HCT116 (cell line): ENCODE results near the gene LDLRAD4. TPM values are rescaled to one million over a fixed set of nuclear protein-coding genes. Genes with fewer than 3 reads are reported as not detected.

Experiments used
- ATAC-seq: fragments of 200-7000 bp; cut with Tn5 transposase; 2 replicates; pipeline ENCODE4 v1.9.1; 2020; ENCODE audit warnings: mild to moderate bottlenecking, moderate library complexity
- BruUV-seq: library from RNA; stranded (reverse); fragments of 400-500 nt; replicated peaks from 2 replicates; lab custom pipeline; 2021; lab: Mats Ljungman, UMichigan
- CTCF ChIA-PET: fragments of 300-600 bp; sonication (Branson Sonifier 250); formaldehyde crosslinking; loops from one replicate; lab custom pipeline; 2021; ENCODE audit warnings: antibody characterized with exemption; lab: Charles Lee
- POLR2A ChIA-PET: fragments of 300-600, 350-600 bp; sonication (Branson Sonifier 250); formaldehyde crosslinking; loops from one replicate; lab custom pipeline; 2021; ENCODE audit warnings: antibody characterized with exemption; lab: Charles Lee
- RAD21 ChIA-PET, 2 experiments: fragments of 300-600 bp; sonication (Branson Sonifier 250); formaldehyde crosslinking; loops; one replicate each; lab custom pipeline; 2023; ENCODE audit warnings: low total read pairs in 2 of 2; ENCODE audit not compliant: uncharacterized antibody in 2 of 2, unreplicated experiment in 2 of 2, low non-redundant PET in 1 of 2; lab: Charles Lee
- DNase-seq: peaks from one replicate; pipeline ENCODE4 v3.0.0-alpha.2; 2010; ENCODE audit warnings: low read depth, low spot score
- H2AFZ ChIP-seq: fragments of 200-600 bp; shearing (Covaris generic), sonication (generic); 2 replicates; pipeline ENCODE4 v1.6.1; 2017; ENCODE audit warnings: low read depth, mixed run types, mixed read lengths, antibody characterized with exemption, low read length; ENCODE audit not compliant: poor library complexity, severe bottlenecking
- H3K27ac ChIP-seq: 2 replicates; pipeline ENCODE4 v1.5.1; 2012; ENCODE audit warnings: low read depth, low read length
- H3K27me3 ChIP-seq: fragments of 200-600 bp; sonication (generic); 2 replicates; pipeline ENCODE4 v1.6.1; 2016; ENCODE audit warnings: mixed run types, low read length, mixed read lengths; ENCODE audit not compliant: insufficient read depth
- H3K36me3 ChIP-seq, 2 experiments: fragments of 200-500 bp in 1 of 2; fragments of 200-600 bp in 1 of 2; sonication (Bioruptor generic) in 1 of 2; sonication (generic) in 1 of 2; 2 replicates each; pipeline versions ENCODE4 v1.5.1 to v1.6.1; 2014 to 2016; ENCODE audit warnings: low read length in 2 of 2, inconsistent platforms in 1 of 2, mixed read lengths in 1 of 2, mixed run types in 1 of 2; ENCODE audit not compliant: insufficient read depth in 2 of 2, control insufficient read depth in 1 of 2
- H3K4me1 ChIP-seq, 2 experiments: fragments of 200-600 bp in 1 of 2; sonication (generic) in 1 of 2; 2 replicates each; pipeline versions ENCODE4 v1.5.1 to v1.6.1; 2012 to 2017; ENCODE audit warnings: low read length in 2 of 2, inconsistent platforms in 1 of 2, mild to moderate bottlenecking in 1 of 2, mixed read lengths in 1 of 2, mixed run types in 1 of 2, moderate library complexity in 1 of 2; ENCODE audit not compliant: insufficient read depth in 2 of 2, control insufficient read depth in 1 of 2
- H3K4me2 ChIP-seq: fragments of 200-600 bp; sonication (generic); 2 replicates; pipeline ENCODE4 v1.6.1; 2017; ENCODE audit warnings: mixed run types, low read length, mixed read lengths
- H3K4me3 ChIP-seq, 2 experiments: fragments of 200-600 bp in 1 of 2; sonication (generic) in 1 of 2; replicated peaks in 1 of 2; 2 replicates each; pipeline ENCODE4 v1.5.1; 2011 to 2016; ENCODE audit warnings: low read length in 2 of 2, control low read depth in 1 of 2, low read depth in 1 of 2, mild to moderate bottlenecking in 1 of 2, mixed read lengths in 1 of 2, mixed run types in 1 of 2
- H3K79me2 ChIP-seq: fragments of 200-600 bp; sonication (generic); 2 replicates; pipeline ENCODE4 v1.6.1; 2017; ENCODE audit warnings: mild to moderate bottlenecking, mixed run types, low read length, moderate library complexity, mixed read lengths; ENCODE audit not compliant: insufficient read depth
- H3K9ac ChIP-seq: fragments of 200-600 bp; sonication (generic); 2 replicates; pipeline ENCODE4 v1.6.1; 2016; ENCODE audit warnings: low read length, mixed read lengths
- H3K9me2 ChIP-seq: fragments of 200-600 bp; sonication (generic), shearing (Covaris generic); 2 replicates; pipeline ENCODE4 v1.6.1; 2017; ENCODE audit warnings: mixed run types, mild to moderate bottlenecking, moderate library complexity; ENCODE audit not compliant: insufficient read depth
- H3K9me3 ChIP-seq, 2 experiments: fragments of 200-500 bp in 1 of 2; fragments of 200-600 bp in 1 of 2; sonication (Bioruptor generic) in 1 of 2; sonication (generic) in 1 of 2; 2 replicates each; pipeline ENCODE4 v1.6.1; 2014 to 2017; ENCODE audit warnings: low read length in 2 of 2, mixed read lengths in 2 of 2, inconsistent platforms in 1 of 2, low read depth in 1 of 2, mild to moderate bottlenecking in 1 of 2, mixed run types in 1 of 2, moderate library complexity in 1 of 2; ENCODE audit not compliant: control insufficient read depth in 1 of 2, insufficient read depth in 1 of 2
- H4K20me1 ChIP-seq: fragments of 200-600 bp; sonication (generic), shearing (Covaris generic); 2 replicates; pipeline ENCODE4 v1.6.1; 2017; ENCODE audit warnings: mixed run types, mild to moderate bottlenecking, moderate library complexity; ENCODE audit not compliant: insufficient read depth
- EGR1 ChIP-seq: IDR thresholded peaks from 2 replicates; pipeline ENCODE4 v1.6.1; 2012; ENCODE audit warnings: low read depth
- ELF1 ChIP-seq: IDR thresholded peaks from 2 replicates; pipeline ENCODE4 v1.6.1; 2012; ENCODE audit warnings: low read depth, borderline replicate concordance
- REST ChIP-seq: IDR thresholded peaks from 2 replicates; pipeline ENCODE4 v1.6.1; 2012; ENCODE audit warnings: low read depth
- SP1 ChIP-seq: IDR thresholded peaks from 2 replicates; pipeline ENCODE4 v1.6.1; 2012; ENCODE audit warnings: low read depth
- SRF ChIP-seq: IDR thresholded peaks from 2 replicates; pipeline ENCODE4 v1.6.1; 2012; ENCODE audit warnings: low read depth
- intact Hi-C: fragments of 100-400 bp; cut with micrococcal nuclease; formaldehyde crosslinking; loops from 2 replicates; pipeline ENCODE4 v1.10.0; 2022
- total RNA-seq: library from RNA; stranded (reverse); gene quantifications from one replicate; pipeline ENCODE4 v1.2.1, GENCODE V29; 2021; ENCODE audit not compliant: unreplicated experiment

LDLRAD4 gene
- total RNA-seq, 1 experiment from 2014 or later = 1.2 TPM

DNA sequence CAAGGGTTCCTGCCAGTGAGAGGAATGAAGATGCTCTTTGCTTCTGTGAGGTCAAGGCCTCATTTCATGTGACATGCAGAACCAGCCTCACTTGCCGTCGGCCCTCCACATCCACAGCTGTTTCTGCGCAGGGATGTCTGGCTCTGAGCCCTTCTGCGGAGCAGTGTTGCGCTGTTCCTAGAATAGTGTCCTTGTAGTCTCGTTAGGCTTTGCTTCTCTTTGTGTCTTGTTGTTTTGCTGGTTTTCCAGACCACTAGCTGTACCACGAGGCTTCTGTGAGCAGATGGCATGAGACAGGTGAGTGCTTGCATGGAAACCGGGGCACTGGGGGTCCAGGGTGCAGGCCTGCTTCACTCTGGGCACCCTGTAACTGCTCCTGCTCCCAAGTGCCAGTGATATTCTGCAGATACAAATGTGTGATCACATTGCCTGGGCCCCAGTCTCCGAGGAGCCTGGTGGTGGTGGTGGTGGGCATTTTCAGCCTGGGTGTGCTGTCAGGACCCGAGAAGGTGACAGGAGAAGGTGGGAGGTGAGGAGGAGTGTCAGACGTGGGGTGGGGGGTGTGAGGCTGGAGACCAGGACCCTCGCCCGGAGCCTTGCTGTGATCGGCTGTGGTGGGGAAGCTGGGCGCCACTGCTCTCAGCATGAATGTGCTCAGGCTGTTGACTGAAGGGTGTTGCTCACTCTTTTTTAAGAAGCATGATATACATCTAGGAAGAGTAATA lies 34.3 kb downstream of the LDLRAD4 start:
- Histone ChIP-seq H3K9me3 (no peaks in the 10 kb centered on the region), H3K27ac (no peak overlapping the region), H2AFZ (no peak overlapping the region), H4K20me1 (no peaks in the 10 kb centered on the region), H3K4me2 (no peak overlapping the region), H3K4me1 (no peaks in the 10 kb centered on the region), H3K4me3 (no peak overlapping the region), H3K36me3 (no peaks in the 10 kb centered on the region), H3K9ac (no peak overlapping the region), H3K79me2 (no peaks in the 10 kb centered on the region), H3K27me3 (0 out of 2 replicates have a peak, but pooled peaks cover 4% of the 10 kb centered on the region), H3K9me2 (no peaks in the 10 kb centered on the region)
- ChIA-PET RAD21 (no interaction called here), POLR2A (no interaction called here), CTCF (no interaction called here)
- intact Hi-C loops = no loop called here
- no peak for ATAC-seq
- no peak for DNase-seq
- TF ChIP-seq ELF1 = no peak
- TF ChIP-seq SRF = no peak
- no peak for TF ChIP-seq EGR1
- no peak for TF ChIP-seq REST
- no peak for TF ChIP-seq SP1
- no TSS peak for BruUV-seq
